SU-DHL-6 (cell line): ENCODE measurements around the gene CEP350.

ENCODE experiments used
- H2AFZ ChIP-seq: fragments of 200-600 bp; sonication (generic); 2 replicates; pipeline ENCODE4 v1.6.1; 2014; ENCODE audit warnings: low read depth, mild to moderate bottlenecking, moderate library complexity, mixed read lengths, antibody characterized with exemption, low read length; ENCODE audit not compliant: severe bottlenecking
- H3F3A ChIP-seq: fragments of 200-600 bp; shearing (Covaris generic); 2 replicates; pipeline ENCODE4 v1.6.0; 2016; ENCODE audit warnings: antibody characterized with exemption, mild to moderate bottlenecking; ENCODE audit not compliant: insufficient read depth
- H3K27ac ChIP-seq: fragments of 200-600 bp; sonication (generic); 2 replicates; pipeline ENCODE4 v1.5.1; 2016; ENCODE audit warnings: low read depth, mild to moderate bottlenecking, low read length, moderate library complexity, mixed read lengths
- H3K27me3 ChIP-seq: fragments of 200-600 bp; sonication (generic), shearing (Covaris generic); 2 replicates; pipeline ENCODE4 v1.6.0; 2014; ENCODE audit warnings: mild to moderate bottlenecking, low read length
- H3K36me3 ChIP-seq: fragments of 200-600 bp; sonication (generic); 2 replicates; pipeline ENCODE4 v1.6.1; 2014; ENCODE audit warnings: mild to moderate bottlenecking, low read length, mixed read lengths
- H3K4me2 ChIP-seq: fragments of 300-600, 200-600 bp; shearing (Covaris generic), sonication (generic); 2 replicates; pipeline ENCODE4 v1.6.0; 2014; ENCODE audit warnings: low read length, low read depth, mild to moderate bottlenecking; ENCODE audit not compliant: poor library complexity, severe bottlenecking
- H3K4me3 ChIP-seq: fragments of 200-600 bp; sonication (generic); 2 replicates; pipeline ENCODE4 v1.5.1; 2014; ENCODE audit warnings: antibody characterized with exemption, low read length, mild to moderate bottlenecking, mixed read lengths; ENCODE audit not compliant: insufficient read depth, poor library complexity, severe bottlenecking
- H3K79me2 ChIP-seq: fragments of 200-600 bp; sonication (generic); 2 replicates; pipeline ENCODE4 v1.6.1; 2014; ENCODE audit warnings: mild to moderate bottlenecking, low read length, moderate library complexity; ENCODE audit not compliant: insufficient read depth
- H3K9ac ChIP-seq: fragments of 200-600 bp; sonication (generic); 2 replicates; pipeline ENCODE4 v1.7.0; 2014; ENCODE audit warnings: mild to moderate bottlenecking, low read length
- H3K9me2 ChIP-seq: fragments of 200-600 bp; sonication (generic); replicated peaks from 2 replicates; pipeline ENCODE4 v1.6.1; 2014; ENCODE audit warnings: low read length; ENCODE audit not compliant: insufficient read depth
- H3K9me3 ChIP-seq: fragments of 200-600 bp; sonication (generic); 2 replicates; pipeline ENCODE4 v1.6.1; 2014; ENCODE audit warnings: low read length, mixed read lengths; ENCODE audit not compliant: insufficient read depth
- H4K20me1 ChIP-seq: fragments of 200-600 bp; sonication (generic); 2 replicates; pipeline ENCODE4 v1.6.1; 2014; ENCODE audit warnings: low read depth, mild to moderate bottlenecking, antibody characterized with exemption, low read length, moderate library complexity, mixed read lengths
- EZH2phosphoT487 ChIP-seq: fragments of 200-600 bp; sonication (generic), shearing (Covaris generic); conservative IDR thresholded peaks from 2 replicates; pipeline ENCODE4 v1.6.1; 2018; ENCODE audit warnings: mild to moderate bottlenecking, antibody characterized with exemption, low read length, moderate library complexity, mixed read lengths
- TF ChIP-seq, protein P1 (sequence below): fragments of 200-600 bp; sonication (generic); IDR thresholded peaks from one replicate; pipeline ENCODE4 v1.5.1; 2017; ENCODE audit warnings: antibody characterized with exemption, mild to moderate bottlenecking, low read length, moderate library complexity; ENCODE audit not compliant: insufficient read depth, poor library complexity, severe bottlenecking

Gene CEP350

DNA sequence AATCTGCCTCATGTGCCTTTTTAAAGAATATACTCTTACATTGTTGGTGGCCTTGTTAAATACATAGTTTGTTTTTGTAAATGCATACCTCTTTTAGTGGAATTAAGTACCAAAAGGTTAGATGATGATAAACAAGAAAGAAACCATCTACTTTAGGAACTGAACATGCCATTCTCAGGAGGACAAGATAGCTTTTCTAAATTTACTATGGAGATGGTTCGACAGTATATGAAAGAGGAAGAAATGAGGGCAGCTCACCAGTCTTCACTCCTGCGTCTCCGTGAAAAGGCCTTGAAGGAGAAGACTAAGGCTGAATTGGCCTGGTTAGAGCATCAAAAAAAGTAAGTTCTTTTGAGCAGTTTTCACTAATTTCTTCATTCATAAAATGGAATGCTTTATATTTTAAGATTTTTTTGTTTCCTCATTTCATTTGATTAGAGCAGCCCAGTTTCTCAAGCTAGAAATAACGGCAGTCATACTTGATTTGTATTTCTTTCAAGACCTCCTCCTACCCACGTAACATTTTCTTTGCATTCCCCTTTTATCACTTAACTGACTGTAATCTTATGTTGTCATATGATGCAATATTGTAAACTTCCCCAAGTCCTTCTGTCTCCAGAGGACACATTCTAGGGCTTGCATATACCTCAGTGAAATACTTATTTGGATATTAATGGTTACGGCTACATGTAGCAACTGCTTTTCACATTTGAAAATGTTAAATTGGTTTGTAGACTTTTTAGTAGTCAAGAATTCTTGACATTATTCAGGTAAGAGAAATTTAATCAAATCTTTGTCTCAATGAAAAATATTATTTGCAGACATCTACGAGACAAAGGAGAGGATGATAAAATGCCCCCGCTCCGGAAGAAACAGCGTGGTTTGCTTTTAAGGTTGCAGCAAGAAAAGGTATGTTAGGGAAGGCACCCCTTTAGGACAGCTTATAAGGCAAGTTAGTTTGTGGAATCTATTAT lies 99.3 kb downstream of the CEP350 start:
- peaks cover 36% of the 10 kb centered on the region for H3K36me3 ChIP-seq
- no peak overlapping the region for H3K9ac ChIP-seq
- no peaks in the 10 kb centered on the region for H3K79me2 ChIP-seq
- no peaks in the 10 kb centered on the region for H4K20me1 ChIP-seq
- no peaks in the 10 kb centered on the region for H3K27me3 ChIP-seq
- TF ChIP-seq, protein P1, sequence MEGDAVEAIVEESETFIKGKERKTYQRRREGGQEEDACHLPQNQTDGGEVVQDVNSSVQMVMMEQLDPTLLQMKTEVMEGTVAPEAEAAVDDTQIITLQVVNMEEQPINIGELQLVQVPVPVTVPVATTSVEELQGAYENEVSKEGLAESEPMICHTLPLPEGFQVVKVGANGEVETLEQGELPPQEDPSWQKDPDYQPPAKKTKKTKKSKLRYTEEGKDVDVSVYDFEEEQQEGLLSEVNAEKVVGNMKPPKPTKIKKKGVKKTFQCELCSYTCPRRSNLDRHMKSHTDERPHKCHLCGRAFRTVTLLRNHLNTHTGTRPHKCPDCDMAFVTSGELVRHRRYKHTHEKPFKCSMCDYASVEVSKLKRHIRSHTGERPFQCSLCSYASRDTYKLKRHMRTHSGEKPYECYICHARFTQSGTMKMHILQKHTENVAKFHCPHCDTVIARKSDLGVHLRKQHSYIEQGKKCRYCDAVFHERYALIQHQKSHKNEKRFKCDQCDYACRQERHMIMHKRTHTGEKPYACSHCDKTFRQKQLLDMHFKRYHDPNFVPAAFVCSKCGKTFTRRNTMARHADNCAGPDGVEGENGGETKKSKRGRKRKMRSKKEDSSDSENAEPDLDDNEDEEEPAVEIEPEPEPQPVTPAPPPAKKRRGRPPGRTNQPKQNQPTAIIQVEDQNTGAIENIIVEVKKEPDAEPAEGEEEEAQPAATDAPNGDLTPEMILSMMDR, result no peak
- TF ChIP-seq EZH2phosphoT487, result no peak
- no peak overlapping the region for H2AFZ ChIP-seq
- H3F3A ChIP-seq, result peaks cover 14% of the 10 kb centered on the region
- H3K9me3 ChIP-seq, result no peaks in the 10 kb centered on the region
- H3K27ac ChIP-seq, result no peak overlapping the region
- no peak overlapping the region for H3K4me3 ChIP-seq
- no peak overlapping the region for H3K4me2 ChIP-seq
- no peaks in the 10 kb centered on the region for H3K9me2 ChIP-seq

DNA sequence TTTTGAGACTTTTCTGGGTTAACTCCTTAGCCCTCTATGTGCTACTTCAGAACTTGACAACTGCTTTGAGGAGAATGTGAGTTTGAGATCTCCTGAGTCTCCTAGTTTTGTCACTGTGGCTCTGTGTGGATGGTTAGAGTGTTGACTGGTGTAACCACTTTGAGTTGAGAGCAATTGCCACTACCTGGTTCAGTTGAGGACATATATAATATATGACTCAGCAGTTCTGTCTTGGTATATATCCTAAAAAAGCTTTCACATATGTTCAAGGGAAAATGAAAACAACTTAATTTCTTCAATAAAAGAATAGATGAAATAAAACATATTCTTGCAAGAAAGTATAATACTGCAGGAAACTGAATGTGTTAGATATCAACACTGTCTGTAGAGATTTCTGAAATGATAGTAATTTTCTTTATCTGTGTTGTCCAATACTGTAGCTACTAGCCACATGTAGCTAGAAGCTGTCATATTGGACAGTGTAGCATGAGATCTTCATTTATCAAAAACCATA lies 103.3 kb downstream of the CEP350 start:
- no peaks in the 10 kb centered on the region for H3K79me2 ChIP-seq
- TF ChIP-seq, protein P1, result no peak
- H3K27me3 ChIP-seq, result no peaks in the 10 kb centered on the region
- H3K36me3 ChIP-seq, result peaks cover 26% of the 10 kb centered on the region
- H3K9me3 ChIP-seq, result no peaks in the 10 kb centered on the region
- H3F3A ChIP-seq, result peaks cover 10% of the 10 kb centered on the region
- no peak overlapping the region for H3K4me3 ChIP-seq
- no peaks in the 10 kb centered on the region for H4K20me1 ChIP-seq
- no peak overlapping the region for H3K4me2 ChIP-seq
- H3K9me2 ChIP-seq, result no peaks in the 10 kb centered on the region
- H3K27ac ChIP-seq, result no peak overlapping the region
- H2AFZ ChIP-seq, result no peak overlapping the region
- H3K9ac ChIP-seq, result no peak overlapping the region

- Histone ChIP-seq H3K36me3 (peaks cover 23% of the 10 kb centered on the region), H3F3A (no peaks in the 10 kb centered on the region), H2AFZ (no peak overlapping the region), H3K4me3 (no peak overlapping the region), H3K9me2 (no peaks in the 10 kb centered on the region), H3K27me3 (no peaks in the 10 kb centered on the region), H4K20me1 (no peaks in the 10 kb centered on the region), H3K79me2 (no peaks in the 10 kb centered on the region), H3K4me2 (no peak overlapping the region), H3K9ac (no peak overlapping the region), H3K27ac (no peak overlapping the region), H3K9me3 (no peaks in the 10 kb centered on the region)
- TF ChIP-seq EZH2phosphoT487, result no peak
- TF ChIP-seq, protein P1, result no peak
Measured at GRCh38 chr1:180061019-180061418, 106.4 kb downstream of the CEP350 start.
